GM08714 (cell line): ENCODE results near the gene LRFN2.

Experiments
- H3K4me3 ChIP-seq: fragments of 200-500 bp; sonication (Bioruptor generic); 2 replicates; pipeline ENCODE4 v1.5.1; 2014; ENCODE audit warnings: mild to moderate bottlenecking, low read length, inconsistent platforms
- ZNF274 ChIP-seq: IDR thresholded peaks from 2 replicates; pipeline ENCODE4 v1.6.1; 2012; ENCODE audit warnings: mild to moderate bottlenecking, low read depth, low read length

Gene LRFN2

DNA sequence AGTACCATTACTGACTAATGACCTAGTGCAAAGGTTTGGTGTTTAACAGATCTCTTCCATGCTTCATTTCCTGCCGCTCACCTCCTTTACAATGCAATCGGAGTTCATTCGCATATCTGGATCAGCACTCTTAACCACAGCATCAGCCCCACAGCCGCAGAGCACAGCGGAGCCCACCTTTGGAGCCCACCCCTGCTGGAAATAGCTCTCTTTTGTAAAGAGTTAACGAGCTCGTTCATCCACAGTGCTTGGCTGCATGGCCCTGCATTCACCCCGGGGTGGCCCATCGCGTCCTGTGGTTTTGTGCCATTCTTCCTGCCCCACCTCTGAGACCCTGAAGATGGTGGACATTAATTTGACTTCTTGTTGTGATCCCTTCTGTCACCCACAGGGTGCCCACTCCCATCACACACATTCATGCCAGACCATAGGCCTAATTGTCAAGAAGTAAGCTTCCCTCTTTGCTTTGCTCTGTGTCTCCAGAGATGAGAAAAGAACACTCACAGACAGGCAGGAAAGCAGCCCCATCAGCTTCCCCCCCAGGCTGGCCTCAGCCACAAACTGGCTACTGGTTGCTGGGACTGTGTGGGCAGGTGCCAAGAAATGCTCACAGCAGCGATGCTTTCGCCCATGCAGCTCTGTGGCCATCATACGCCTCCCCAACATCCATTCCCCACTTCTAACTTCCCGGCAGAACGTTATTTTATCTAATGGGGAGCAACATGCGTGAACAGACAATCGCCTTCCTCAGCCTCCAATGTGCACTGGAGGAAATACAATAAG lies 167.0 kb downstream of the LRFN2 start:
- no peak overlapping the region for H3K4me3 ChIP-seq
- no peak for TF ChIP-seq ZNF274

DNA sequence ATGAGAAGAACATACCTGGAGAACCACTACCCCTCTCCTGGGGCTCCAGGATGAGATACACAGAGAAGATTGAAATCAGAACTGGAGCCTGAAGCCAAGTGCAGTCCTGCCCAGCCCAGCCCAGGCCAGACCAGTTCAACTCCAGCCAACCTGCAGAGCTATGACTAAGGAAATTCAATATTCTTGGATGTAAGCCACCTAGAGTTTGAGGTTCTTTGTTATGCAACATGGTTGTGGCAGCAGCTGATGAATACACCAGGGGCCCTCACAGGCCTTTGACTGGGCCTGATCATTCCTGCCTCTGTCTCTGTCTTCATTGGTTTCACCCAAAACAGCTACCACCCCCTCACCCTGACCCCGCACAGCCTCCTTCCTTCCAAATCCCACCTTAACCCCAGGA lies 167.8 kb downstream of the LRFN2 start:
- H3K4me3 ChIP-seq, result no peak overlapping the region
- no peak for TF ChIP-seq ZNF274

DNA sequence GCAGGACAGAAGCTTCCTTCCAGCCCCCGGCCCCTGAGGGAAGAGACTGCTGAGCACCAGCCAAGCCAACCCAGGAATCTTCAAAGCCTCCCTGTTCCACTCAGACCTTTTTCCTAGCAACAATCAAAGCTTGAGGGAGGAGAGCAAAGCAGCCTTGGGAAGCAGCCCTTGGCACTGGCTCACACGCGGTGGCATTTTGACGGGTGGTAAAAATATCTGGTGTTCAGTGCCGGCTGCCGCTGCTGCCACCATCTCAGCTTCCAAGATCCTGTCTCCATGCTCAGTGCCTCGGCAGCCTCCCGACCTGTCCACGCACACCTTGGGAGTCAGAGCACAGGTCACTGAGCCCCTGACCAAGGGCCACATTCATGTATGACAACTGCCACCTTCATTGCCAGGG lies 170.1 kb downstream of the LRFN2 start:
- H3K4me3 ChIP-seq, result no peak overlapping the region
- TF ChIP-seq ZNF274, result no peak

DNA sequence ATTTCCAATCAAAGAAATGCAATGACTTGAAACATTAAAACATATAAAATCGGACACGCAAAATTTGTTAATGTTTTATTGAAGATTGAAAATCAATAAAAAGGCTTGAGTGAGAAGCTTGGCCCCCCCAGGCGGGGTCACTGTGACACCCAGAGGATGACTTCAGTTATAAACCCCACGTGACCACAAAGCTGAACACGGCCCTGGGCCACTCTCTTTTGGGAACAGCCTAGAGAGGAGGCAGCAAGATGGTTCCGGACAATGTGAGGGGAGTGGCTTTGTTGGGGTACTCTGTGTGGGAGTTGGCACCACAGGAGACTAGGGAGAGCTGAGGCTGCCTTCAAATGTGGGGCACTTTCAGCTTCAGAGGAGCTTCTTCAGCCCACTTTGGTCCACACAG lies 172.5 kb downstream of the LRFN2 start:
- H3K4me3 ChIP-seq, result no peak overlapping the region
- TF ChIP-seq ZNF274, result no peak

DNA sequence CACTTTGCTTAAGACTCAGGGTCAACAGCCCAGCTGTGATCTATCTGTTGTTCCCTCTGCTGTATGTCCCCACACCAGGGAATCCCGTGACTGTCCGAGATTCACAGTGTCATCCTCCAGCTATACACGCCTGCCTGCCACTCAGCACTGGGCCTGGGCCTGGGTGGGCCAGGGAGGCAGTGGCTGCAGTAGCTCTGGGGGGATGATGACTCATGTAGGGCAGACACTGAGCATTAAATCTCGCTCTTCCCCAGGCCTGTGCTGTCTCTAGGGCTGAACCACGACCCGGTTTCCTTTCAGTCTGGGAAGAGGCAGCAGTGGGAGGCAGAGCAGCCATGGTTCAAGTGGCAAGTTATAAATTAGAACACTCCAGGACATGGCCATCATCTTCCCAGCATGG lies 173.9 kb downstream of the LRFN2 start:
- H3K4me3 ChIP-seq, result no peak overlapping the region
- no peak for TF ChIP-seq ZNF274

DNA sequence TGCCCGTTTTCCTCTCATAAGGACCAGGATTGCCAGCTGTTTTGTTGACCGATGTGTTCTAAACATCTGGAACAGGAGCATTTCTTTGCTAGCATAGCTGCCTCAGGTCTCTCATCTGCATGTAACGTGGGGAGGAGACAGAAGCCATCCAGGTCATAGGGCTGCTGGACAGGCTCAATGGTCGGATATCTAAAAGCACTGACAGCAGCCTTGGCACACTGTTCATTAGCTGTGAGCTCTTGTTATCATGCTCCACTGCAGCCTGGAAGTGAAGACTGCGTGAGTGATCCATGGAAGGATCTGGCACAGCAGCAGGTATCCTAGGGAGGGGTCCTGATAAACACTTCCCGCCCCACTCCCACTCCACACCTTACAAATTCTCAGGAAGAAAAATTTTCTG lies 175.3 kb downstream of the LRFN2 start:
- no peak overlapping the region for H3K4me3 ChIP-seq
- TF ChIP-seq ZNF274, result no peak

DNA sequence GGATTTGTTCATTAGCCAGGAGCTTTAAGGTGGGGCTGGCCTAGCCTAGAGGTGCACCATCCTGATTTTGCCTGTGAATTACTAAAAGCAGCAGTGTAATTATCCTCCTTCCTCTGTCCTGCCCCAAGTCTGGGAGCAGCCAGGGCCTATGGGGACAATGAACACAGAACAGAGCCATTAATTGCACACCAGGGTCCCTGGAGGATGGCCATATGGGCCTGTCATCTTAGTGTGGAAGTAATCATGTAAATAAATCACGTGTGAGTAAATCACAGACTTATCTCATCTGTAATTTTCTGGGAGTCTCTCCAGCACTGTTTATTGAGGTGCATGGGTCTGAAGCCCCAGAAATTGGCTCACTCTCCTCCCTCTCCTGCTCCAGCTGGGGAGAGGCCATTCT lies 176.3 kb downstream of the LRFN2 start:
- TF ChIP-seq ZNF274, result no peak
- H3K4me3 ChIP-seq, result no peak overlapping the region

DNA sequence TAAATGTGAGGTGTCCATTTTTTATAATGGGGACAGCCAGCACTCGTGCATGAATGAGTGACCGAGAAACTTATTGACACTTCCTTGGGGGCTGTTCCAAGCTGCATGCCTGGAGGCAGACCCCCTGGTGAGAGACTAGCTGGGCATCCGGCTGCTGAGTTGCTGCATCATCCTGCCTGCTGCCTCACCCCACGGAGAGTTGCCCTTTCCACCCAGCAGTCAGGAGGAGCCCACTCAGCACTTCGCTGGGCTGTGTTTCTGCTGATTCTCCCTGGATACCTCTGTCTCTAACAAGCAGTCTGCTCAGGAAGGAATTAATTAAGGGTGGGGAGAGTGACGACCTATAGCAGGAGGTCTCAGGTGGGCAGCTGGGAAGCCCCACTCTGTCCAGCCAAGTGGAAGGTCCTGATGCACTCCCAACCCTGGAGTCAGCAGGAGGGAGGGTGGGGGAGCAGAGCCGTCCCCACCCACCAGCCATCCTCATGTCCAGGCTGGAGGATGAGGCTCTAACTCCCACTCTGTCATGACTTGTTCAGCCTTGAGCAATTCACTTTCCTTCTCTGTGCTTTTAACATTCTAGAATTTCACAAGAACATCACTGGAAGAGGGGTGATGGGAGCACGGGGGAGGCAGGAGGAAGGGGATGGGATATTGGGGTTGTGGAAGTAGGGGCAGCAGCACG lies 177.3 kb downstream of the LRFN2 start:
- H3K4me3 ChIP-seq, result no peak overlapping the region
- no peak for TF ChIP-seq ZNF274

DNA sequence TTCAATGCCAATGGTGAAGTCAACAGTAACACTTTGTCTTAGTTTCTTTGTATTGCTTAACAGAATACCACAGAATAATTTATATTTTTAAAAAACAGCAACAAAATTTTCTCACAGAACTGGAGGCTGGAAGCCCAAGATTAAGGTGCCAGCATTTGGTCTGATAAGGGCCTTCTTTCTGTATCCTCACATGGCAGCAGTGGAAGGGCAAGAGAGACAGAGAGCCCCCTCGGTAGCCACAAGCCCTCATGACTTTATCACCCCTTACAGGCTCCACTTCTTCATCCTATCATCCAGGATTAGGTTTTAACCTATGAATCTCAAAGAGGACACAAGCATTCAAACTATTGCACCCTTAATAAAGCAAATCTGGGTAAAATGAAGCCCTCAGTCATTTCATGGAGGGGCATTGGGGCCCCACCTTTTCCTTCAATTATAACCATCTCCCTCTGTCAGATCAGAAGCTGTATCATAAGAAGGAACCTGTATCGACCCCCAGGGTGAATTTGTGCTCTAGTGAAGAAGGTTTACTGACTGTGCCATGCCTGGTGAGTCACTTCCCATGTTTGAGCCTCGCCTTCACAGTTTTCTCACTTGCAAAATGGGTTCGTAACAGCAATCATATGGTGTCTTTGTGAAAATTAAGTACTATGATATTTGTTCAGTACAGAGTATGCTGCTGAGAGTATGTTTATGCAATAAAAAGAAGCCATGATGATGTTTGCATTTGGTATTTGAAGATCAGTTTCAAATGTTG lies 178.2 kb downstream of the LRFN2 start:
- TF ChIP-seq ZNF274, result no peak
- no peak overlapping the region for H3K4me3 ChIP-seq

DNA sequence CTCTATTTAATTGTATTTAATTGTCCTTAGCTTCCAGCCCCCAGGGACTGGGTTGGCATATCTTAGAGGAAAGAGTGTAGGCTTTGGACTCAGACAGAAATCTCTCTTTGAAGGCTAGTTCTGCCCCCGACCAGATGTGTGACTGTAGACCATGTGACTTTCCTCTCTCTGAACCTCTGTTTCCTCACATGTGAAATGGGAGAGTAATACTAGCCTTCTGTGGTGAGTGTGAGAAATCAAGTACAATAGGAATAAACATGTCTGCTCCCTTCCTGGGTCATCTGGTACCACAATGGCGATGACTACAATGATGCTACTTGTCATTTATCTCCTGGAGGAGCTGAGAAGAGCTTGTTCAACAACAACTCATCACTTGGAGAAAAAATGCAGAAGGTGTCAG lies 179.9 kb downstream of the LRFN2 start:
- no peak overlapping the region for H3K4me3 ChIP-seq
- TF ChIP-seq ZNF274, result no peak

DNA sequence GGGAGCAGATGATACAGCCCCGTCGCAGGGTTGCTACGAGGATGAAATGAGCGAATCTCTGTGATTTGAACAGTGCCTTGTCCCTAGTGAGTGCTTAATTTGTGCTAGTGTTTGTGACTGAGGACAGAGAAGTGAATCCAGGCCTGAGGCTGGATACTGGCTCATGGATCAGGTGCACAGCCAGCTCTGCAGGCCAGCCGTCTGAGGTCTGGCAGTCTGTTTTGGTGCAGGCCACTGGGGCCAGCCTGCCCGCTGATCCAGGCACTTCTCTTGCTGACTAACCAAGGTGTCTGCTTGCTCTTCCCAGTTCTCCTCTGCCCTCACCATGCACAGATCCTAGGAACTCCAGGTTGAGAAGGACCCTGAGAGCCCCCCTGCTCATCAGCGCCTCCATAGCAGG lies 181.0 kb downstream of the LRFN2 start:
- no peak for TF ChIP-seq ZNF274
- no peak overlapping the region for H3K4me3 ChIP-seq

DNA sequence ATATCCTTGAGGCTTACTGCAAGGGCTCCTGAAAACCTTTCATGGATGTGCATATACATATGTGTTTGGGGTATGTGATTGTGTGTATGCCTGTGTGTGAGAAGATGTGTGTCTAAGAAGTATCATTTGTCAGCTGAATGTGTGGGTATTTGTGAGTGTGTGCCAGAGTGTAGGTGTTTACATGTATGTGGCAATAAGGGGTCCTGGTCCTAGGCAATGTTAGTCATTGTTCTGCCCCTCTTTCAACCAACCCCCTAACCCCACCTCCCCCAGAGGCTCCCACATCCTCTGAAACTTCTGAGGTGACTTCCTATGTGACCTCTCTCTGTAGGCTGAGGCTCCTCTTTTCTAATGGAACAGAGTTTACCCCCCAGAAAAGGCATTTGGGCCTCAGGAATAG lies 186.4 kb downstream of the LRFN2 start:
- H3K4me3 ChIP-seq, result no peak overlapping the region
- no peak for TF ChIP-seq ZNF274

DNA sequence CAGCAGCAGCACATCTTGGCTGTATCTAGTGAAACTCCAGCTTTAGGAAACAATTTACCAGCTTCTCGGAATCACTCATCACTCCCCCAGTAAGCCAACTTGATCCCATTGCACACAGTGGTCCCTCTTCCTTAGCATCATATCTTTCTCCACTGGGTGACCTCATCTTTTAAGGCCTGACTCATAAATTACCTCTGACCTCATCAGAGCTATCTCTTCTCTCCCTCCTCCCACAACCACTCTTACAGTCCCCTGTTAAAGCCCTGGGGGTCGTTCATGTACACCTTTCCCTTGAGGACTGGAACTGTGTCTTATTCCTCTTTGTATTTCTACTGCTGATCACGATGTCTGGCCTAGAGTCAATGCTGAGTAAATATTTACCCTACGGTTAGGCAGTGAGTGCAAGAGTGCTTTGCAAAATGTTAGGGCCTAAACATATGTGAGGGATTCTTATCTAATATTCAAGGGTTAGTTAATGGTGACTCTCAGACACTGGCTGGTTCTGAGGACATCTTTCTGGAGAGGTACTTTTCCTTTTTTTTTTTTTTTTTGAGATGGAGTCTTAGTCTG lies 187.2 kb downstream of the LRFN2 start:
- H3K4me3 ChIP-seq, result no peak overlapping the region
- no peak for TF ChIP-seq ZNF274

DNA sequence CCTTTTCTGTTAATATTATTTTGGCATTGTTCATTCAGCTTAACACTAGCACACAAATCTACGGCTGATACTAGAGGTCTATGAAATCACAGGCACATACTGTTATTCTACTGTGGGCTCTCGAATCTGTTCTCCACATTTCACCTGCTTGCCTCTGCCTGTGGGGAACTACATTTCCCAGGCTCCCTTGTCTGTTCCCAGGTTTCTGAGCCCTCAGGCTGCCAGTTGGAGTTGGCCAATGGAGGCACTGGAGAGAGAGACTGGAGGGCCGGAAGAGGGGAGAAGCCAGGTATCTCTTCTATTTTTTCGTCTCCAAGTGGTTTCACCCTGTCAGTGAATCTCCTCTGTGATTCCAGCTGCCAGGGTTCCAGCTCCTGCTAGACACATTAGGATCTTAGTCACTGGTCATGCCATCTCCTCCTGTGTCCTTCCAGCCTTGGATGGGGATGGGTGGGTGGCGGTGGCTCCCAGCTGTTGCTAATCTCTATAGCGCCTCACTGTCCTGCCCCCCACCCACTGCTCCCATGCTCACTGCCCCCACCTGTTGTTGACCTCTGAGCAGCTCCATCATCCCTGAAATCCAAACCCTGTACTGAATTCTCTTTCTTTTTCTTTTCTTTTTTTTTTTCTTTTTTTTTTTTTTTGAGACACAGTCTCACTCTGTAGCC lies 188.2 kb downstream of the LRFN2 start:
- no peak overlapping the region for H3K4me3 ChIP-seq
- TF ChIP-seq ZNF274, result no peak
